ENCODE results near the gene CTNNA3.

CTNNA3 gene

DNA sequence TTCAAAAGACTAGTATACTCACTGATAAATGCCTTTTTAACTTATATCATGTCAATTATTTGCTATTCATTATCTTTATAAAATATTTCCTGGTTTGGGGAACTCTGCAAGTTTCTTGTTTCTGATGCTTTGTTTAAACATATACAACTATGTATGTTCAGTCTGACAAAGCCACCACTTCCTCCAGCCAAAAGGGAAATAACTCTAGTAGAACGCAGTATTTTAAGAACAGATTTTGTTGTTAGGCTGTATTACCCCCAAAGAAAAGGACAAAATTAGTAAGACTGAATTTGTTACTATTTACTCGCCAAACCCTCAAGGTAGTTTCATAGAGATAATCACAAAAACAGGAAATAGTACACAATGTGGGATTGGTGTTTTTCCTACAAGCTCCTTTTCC lies 691.3 kb downstream of the CTNNA3 start:
- Histone ChIP-seq H3K4me3 (ENCODE audit: severe bottlenecking) (no peak overlapping the region), H3K27me3 (ENCODE audit: insufficient read depth, poor library complexity, severe bottlenecking) (no peaks in the 10 kb centered on the region), H3K4me1 (ENCODE audit: insufficient read depth, poor library complexity, severe bottlenecking) (no peaks in the 10 kb centered on the region), H3K27ac (ENCODE audit: poor library complexity, severe bottlenecking) (no peak overlapping the region), H3K36me3 (ENCODE audit: low read depth) (no peaks in the 10 kb centered on the region), H3K9me3 (ENCODE audit: severe bottlenecking) (peaks cover 2% of the 10 kb centered on the region)
- ATAC-seq (ENCODE audit: low read depth) (no peak), DNase-seq (ENCODE audit: low spot score) (no peak)
- TF ChIP-seq CTCF (IDR thresholded peaks at IDR 0.05; ENCODE audit: poor library complexity, severe bottlenecking), result no peak

DNA sequence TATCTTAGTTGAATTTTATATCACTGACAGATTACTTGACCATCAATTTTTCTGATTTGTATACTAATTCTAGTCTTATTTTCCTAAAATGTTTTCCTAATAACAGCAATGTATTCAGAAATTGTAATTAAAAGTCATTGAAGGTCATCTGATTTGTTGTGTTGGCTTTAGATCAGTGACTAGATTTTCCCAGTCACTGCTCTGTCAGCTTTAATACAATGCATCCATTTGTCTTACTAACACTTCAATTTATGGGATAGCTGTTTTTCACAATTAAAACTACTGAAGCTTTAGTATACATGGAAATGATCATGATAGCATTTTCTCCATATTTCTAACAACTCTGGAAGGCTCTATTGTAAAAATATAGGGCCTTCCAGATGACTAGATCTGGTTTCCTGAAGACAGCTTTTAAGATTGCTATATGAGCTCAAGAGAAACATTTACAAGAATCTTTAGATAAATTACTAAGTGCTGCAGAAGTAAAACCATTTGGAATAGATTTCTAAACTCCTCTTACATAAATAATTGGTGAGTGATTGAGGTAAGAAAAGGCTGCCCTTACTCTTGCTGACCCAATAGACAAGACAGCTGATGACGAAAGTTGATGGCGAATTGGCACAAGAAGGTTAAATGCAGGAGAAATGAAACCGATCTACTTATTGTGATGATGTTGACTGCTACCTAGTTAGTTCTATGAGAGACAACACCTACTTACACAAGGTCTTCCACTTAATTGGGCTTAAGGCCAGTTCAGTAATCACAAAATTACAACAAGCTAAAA lies 696.0 kb downstream of the CTNNA3 start:
- H3K27ac ChIP-seq (ENCODE audit: poor library complexity, severe bottlenecking), result no peak overlapping the region
- H3K9me3 ChIP-seq (ENCODE audit: severe bottlenecking), result peaks cover 2% of the 10 kb centered on the region
- no peak for DNase-seq (ENCODE audit: low spot score)
- H3K27me3 ChIP-seq (ENCODE audit: insufficient read depth, poor library complexity, severe bottlenecking), result peaks cover 2% of the 10 kb centered on the region
- TF ChIP-seq CTCF (IDR thresholded peaks at IDR 0.05; ENCODE audit: poor library complexity, severe bottlenecking), result no peak
- ATAC-seq (ENCODE audit: low read depth), result no peak
- H3K36me3 ChIP-seq (ENCODE audit: low read depth), result no peaks in the 10 kb centered on the region
- H3K4me1 ChIP-seq (ENCODE audit: insufficient read depth, poor library complexity, severe bottlenecking), result no peaks in the 10 kb centered on the region
- no peak overlapping the region for H3K4me3 ChIP-seq (ENCODE audit: severe bottlenecking)

DNA sequence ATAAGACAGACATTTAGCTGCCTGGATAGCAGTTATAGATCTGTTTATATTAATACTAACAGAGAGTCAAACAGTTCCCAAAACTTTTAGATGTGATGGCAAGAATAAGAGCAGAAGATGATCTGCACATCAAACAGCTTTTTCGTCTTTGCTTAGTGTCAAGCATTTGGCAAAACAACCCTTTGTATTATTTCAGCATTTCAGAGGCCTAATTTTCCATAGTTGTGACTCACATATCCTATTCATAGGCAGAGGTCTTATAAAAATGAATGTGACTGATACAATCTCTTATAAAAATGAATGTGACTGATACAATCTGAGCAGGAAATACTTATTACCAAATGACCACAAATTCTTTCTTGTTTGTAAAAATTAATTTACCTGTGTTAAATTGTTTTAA lies 699.0 kb downstream of the CTNNA3 start:
- H3K4me1 ChIP-seq (ENCODE audit: insufficient read depth, poor library complexity, severe bottlenecking), result no peaks in the 10 kb centered on the region
- peaks cover under 1% of the 10 kb centered on the region for H3K9me3 ChIP-seq (ENCODE audit: severe bottlenecking)
- no peak for TF ChIP-seq CTCF (IDR thresholded peaks at IDR 0.05; ENCODE audit: poor library complexity, severe bottlenecking)

DNA sequence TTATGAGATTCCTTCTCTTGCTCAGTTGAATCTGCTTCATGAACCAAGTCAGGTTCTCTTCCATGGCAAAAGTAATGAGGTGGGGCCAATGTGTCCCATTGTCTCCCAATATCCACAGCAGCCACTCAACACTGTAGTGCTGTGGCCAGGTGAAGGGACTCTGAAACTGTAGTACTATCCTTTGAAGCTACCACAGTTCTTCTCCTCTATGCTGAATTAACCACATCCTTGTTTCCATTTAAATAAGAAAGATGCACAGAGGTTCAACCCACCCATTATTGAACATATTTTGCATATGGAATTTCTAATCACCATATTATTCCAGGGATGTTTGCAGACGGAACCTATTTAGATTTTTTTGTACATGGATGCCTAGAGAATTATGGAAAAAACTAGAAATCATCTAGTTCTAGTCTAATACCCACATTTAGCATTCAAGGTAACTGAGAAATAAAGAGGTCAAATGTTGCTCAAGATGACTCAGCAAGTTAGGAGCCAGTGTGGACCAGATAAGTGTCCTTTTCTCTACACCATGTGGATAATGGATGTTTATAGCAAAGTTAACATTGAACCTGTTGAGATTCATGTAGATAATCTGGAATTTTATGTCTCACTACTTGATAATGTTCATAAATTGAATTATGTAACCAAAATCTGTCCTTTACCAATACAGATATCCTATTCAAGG lies 705.7 kb downstream of the CTNNA3 start:
- Histone ChIP-seq H3K27me3 (ENCODE audit: insufficient read depth, poor library complexity, severe bottlenecking) (peaks cover 11% of the 10 kb centered on the region), H3K36me3 (ENCODE audit: low read depth) (no peaks in the 10 kb centered on the region), H3K9me3 (ENCODE audit: severe bottlenecking) (no peaks in the 10 kb centered on the region), H3K4me3 (ENCODE audit: severe bottlenecking) (no peak overlapping the region), H3K27ac (ENCODE audit: poor library complexity, severe bottlenecking) (no peak overlapping the region), H3K4me1 (ENCODE audit: insufficient read depth, poor library complexity, severe bottlenecking) (no peaks in the 10 kb centered on the region)
- ATAC-seq (ENCODE audit: low read depth) (no peak), DNase-seq (ENCODE audit: low spot score) (no peak)
- no peak for TF ChIP-seq CTCF (IDR thresholded peaks at IDR 0.05; ENCODE audit: poor library complexity, severe bottlenecking)

More for the DNA sequence above, 699.0 kb downstream of the CTNNA3 start:
- Histone ChIP-seq H3K4me3 (ENCODE audit: severe bottlenecking) (no peak overlapping the region), H3K27ac (ENCODE audit: poor library complexity, severe bottlenecking) (no peak overlapping the region), H3K36me3 (ENCODE audit: low read depth) (no peaks in the 10 kb centered on the region), H3K27me3 (ENCODE audit: insufficient read depth, poor library complexity, severe bottlenecking) (peaks cover 9% of the 10 kb centered on the region)
- ATAC-seq (ENCODE audit: low read depth), result no peak
- DNase-seq (ENCODE audit: low spot score), result no peak

DNA sequence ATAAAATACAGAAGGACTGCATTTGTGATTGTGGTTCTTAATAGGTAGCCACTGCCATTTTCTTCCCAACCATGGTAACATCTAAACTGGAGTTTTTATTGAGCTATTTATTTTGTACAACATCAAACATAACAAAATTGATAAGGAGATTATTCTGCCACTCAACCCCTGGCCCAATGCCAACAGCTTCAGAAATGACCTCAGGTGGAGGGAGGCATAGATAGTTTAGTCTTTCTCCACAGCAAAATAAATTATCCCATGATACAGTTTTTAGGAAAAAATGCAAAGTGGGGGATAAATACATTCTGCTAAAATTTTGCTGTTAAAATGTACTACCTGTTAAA lies 712.5 kb downstream of the CTNNA3 start:
- DNase-seq (ENCODE audit: low spot score), result no peak

More for the DNA sequence above, 712.5 kb downstream of the CTNNA3 start:
- Histone ChIP-seq H3K9me3 (ENCODE audit: severe bottlenecking) (no peaks in the 10 kb centered on the region), H3K36me3 (ENCODE audit: low read depth) (no peaks in the 10 kb centered on the region), H3K4me3 (ENCODE audit: severe bottlenecking) (no peak overlapping the region), H3K27me3 (ENCODE audit: insufficient read depth, poor library complexity, severe bottlenecking) (peaks cover 4% of the 10 kb centered on the region), H3K4me1 (ENCODE audit: insufficient read depth, poor library complexity, severe bottlenecking) (no peaks in the 10 kb centered on the region), H3K27ac (ENCODE audit: poor library complexity, severe bottlenecking) (no peak overlapping the region)
- TF ChIP-seq CTCF (IDR thresholded peaks at IDR 0.05; ENCODE audit: poor library complexity, severe bottlenecking), result no peak
- no peak for ATAC-seq (ENCODE audit: low read depth)
